Measurements from ENCODE around the gene FBXW8. TPM values are rescaled to one million over a fixed set of nuclear protein-coding genes. Genes with fewer than 3 reads are reported as not detected.

FBXW8 gene
- total RNA-seq, 6 experiments from 2014 or later: 4.5 to 9.6 (median 6.3) TPM

DNA sequence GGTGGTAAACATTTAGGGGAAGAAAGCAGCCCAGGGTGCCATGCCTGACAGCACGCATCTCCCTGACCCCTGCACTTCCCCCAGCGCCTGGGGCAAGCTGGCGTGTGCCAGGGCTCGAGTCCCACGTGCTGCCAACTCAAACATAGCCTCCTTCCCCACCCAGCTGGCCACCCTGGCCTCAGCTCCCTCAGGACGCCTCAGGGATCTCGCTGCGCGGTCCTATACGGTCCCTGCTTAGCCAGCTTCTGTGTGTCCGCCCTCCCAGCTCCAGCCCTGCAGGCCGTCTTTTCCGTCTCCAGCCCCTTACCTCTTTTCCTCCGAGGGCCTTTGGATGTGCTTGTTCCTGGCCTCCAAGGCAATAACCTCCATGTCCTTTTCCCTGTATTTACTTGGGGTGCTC, 117.5 kb downstream of the FBXW8 start:
- Histone ChIP-seq H3K4me1 (no peaks in the 10 kb centered on the region), H3K27me3 (no peaks in the 10 kb centered on the region), H3K27ac (no peak overlapping the region), H3K4me3 (no peak overlapping the region), H3K36me3 (peaks cover 0 to 31% (median 5%) of the 10 kb centered on the region in 4 donors), H3K9me3 (no peaks in the 10 kb centered on the region)
- intact Hi-C loops (cut with DNase I): loop anchor here in 1 of 2 donors (10.0 kb wide), 1 partner anchor 87 kb away; no protein-coding TSS in a partner anchor
- WGBS (ENCODE audit: insufficient coverage, low coverage, low lambda C conversion rate, missing lambda C conversion rate): 100% methylated on average over 4 of the region's 14 CpGs
- peak in 1 of 3 donors; percentile 39 for DNase-seq
- TF ChIP-seq POLR2A (IDR thresholded peaks at IDR 0.05): no peak
- TF ChIP-seq, protein P1, sequence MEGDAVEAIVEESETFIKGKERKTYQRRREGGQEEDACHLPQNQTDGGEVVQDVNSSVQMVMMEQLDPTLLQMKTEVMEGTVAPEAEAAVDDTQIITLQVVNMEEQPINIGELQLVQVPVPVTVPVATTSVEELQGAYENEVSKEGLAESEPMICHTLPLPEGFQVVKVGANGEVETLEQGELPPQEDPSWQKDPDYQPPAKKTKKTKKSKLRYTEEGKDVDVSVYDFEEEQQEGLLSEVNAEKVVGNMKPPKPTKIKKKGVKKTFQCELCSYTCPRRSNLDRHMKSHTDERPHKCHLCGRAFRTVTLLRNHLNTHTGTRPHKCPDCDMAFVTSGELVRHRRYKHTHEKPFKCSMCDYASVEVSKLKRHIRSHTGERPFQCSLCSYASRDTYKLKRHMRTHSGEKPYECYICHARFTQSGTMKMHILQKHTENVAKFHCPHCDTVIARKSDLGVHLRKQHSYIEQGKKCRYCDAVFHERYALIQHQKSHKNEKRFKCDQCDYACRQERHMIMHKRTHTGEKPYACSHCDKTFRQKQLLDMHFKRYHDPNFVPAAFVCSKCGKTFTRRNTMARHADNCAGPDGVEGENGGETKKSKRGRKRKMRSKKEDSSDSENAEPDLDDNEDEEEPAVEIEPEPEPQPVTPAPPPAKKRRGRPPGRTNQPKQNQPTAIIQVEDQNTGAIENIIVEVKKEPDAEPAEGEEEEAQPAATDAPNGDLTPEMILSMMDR (IDR thresholded peaks at IDR 0.05): no peak
- no peak for ATAC-seq

DNA sequence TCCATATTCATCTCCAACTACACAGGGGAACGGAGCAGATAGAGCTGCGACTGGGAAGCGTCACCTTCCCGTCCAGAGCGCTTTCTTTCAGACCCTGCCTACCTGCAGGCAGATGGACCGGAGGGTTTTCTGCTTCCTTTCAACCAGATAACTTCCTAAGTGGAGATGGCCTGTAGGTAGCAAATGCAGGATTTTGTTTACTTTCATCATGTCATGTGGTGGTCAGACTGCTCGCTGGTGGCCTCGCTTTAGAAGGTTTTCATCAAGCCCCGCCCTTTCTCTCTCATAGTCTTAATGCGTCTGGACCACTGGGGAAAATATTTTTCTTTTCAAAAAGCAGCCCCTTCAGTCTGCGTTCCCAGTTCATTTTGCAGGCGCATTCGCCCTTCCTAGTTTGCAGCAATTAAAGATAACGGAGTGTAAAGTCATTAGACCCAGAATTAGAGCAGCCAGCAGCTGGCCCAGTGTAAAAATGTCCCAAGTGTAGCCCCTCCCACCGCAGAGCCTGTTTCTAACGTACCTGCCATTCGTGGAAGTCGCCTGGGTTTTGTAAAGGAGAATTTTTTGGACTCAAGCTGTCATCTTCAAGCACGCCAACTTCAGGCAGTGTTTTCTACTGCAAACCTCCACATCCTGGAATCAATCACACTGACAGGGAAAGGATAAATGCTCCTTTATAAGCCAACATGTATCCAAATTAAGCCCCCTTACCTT, 119.6 kb downstream of the FBXW8 start:
- Histone ChIP-seq H3K27me3 (no peaks in the 10 kb centered on the region), H3K4me3 (no peak overlapping the region), H3K36me3 (peaks cover 0 to 14% (median 2%) of the 10 kb centered on the region in 4 donors), H3K9me3 (no peaks in the 10 kb centered on the region), H3K4me1 (no peaks in the 10 kb centered on the region), H3K27ac (no peak overlapping the region)
- DNase-seq (peak in 1 of 3 donors; percentile 29), ATAC-seq (no peak)
- intact Hi-C loops (cut with DNase I): no loop called here
- WGBS (ENCODE audit: insufficient coverage, low coverage, low lambda C conversion rate, missing lambda C conversion rate): 79% methylated on average over 6 of the region's 19 CpGs
- TF ChIP-seq POLR2A (IDR thresholded peaks at IDR 0.05): no peak
- TF ChIP-seq, protein P1 (IDR thresholded peaks at IDR 0.05): no peak

DNA sequence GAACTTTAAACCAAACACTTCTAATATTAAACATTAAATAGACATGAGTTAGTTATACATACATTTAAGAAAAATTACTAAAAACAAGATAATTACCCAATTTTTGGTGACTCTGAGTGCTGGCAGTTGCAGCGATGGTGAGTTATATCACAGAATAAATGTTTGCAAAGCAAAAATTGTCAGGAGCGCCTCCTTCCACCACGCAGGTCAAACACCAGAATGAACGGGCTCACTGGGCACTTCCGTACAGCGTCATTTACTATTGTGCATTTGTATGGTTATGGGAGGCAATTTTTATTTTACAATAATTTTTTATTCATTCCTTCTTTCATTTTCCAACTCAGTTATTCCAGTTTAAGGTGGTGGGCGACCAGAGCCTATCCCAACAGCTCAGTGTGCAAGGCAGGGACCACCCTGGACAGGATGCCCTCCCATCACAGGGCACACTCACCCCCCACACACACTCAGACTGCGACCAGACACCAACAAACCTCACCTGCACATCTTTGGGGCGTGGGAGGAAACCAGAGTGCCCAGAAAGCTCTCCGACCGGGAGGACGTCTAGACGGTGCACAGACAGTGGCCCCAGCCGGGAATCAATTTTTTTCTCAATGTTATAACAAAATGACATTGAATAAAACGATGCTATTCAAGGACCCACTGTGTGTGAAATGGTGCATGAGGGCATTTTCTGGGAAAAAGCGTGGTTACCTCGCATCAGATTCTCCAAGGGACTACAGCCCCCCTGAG, 121.3 kb downstream of the FBXW8 start:
- ATAC-seq: peak in 1 of 4 donors; percentile 5
- peaks cover 0 to 9% (median 2%) of the 10 kb centered on the region in 4 donors for H3K36me3 ChIP-seq
- H3K4me1 ChIP-seq: no peaks in the 10 kb centered on the region
- H3K9me3 ChIP-seq: no peaks in the 10 kb centered on the region
- 84% methylated on average over 17 of the region's 17 CpGs for WGBS (ENCODE audit: insufficient coverage, low coverage, low lambda C conversion rate, missing lambda C conversion rate)
- no peak for TF ChIP-seq POLR2A (IDR thresholded peaks at IDR 0.05)
- TF ChIP-seq, protein P1 (IDR thresholded peaks at IDR 0.05): no peak
- no peak overlapping the region for H3K27ac ChIP-seq
- no peaks in the 10 kb centered on the region for H3K27me3 ChIP-seq
- no peak overlapping the region for H3K4me3 ChIP-seq
- peak in 1 of 3 donors; percentile 35 for DNase-seq
- intact Hi-C loops (cut with DNase I): no loop called here

DNA sequence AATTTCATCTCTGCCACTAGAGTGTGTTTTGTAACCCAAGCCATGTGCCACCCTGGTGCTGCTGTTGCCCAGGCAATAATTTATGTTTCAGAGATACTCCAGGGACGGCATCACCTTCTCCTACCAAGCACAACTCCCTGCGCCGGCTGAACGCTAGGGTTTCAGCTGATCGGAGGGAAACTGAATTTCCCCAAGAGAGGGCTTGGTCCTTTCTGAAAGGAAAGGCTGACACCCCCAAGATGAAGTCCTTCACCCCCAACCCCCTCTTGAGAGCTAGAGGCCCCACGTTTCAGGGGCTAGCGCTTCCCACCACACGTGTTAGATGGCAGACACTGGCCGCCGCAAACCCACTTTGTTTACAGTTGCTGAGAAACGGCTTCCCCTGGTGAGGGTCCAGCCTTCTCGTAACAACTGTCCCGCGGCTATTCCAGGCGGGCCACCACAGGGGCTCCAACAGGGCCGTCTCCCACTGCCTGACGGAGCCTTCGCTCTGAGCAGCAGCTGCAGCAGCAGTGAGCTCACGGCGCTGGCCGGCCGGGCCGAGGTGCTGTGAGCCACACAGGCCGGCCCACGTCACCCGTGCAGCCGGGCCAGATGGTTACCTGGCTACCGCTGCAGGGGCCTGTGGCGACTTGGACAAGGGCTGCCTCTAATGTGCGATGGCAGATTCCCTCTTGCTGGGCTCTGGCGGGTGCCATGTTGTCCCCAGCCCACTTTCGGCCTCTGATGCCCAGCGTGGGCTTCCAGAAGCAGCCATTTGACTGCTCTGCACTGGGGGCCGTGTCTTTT, 122.0 kb downstream of the FBXW8 start:
- intact Hi-C loops (cut with DNase I): no loop called here
- WGBS (ENCODE audit: insufficient coverage, low coverage, low lambda C conversion rate, missing lambda C conversion rate): 21% methylated on average over 12 of the region's 34 CpGs
- TF ChIP-seq POLR2A (IDR thresholded peaks at IDR 0.05): no peak
- TF ChIP-seq, protein P1 (IDR thresholded peaks at IDR 0.05): no peak
- Histone ChIP-seq H3K36me3 (peaks cover 0 to 4% (median 2%) of the 10 kb centered on the region in 4 donors), H3K27me3 (no peaks in the 10 kb centered on the region), H3K4me1 (no peaks in the 10 kb centered on the region), H3K4me3 (no peak overlapping the region), H3K27ac (no peak overlapping the region), H3K9me3 (no peaks in the 10 kb centered on the region)
- ATAC-seq (peak; percentile 58 to 75 (median 60)), DNase-seq (peak in 1 of 3 donors; percentile 40)
